Heart left ventricle (tissue), 16 donors: ENCODE results near the gene REV3L. TPM values are rescaled to one million over a fixed set of nuclear protein-coding genes. Genes with fewer than 3 reads are reported as not detected.

Experiments
- ATAC-seq, 4 donors: fragments of 200-7000 bp; cut with Tn5 transposase; one replicate each; pipeline ENCODE4 v1.9.1; 2020 to 2022; ENCODE audit warnings: moderate library complexity in 4 of 4, mild to moderate bottlenecking in 3 of 4, moderate number of reproducible peaks in 1 of 4
- DNase-seq, 5 donors: peaks; one replicate each; pipeline ENCODE4 v3.0.0-alpha.2; 2020
- H3K27ac ChIP-seq, 12 donors: fragments of 200-600 bp; sonication (generic) in 4 of 12; one replicate each; pipeline versions ENCODE4 v1.5.0 to v1.8.0; 2016 to 2022; ENCODE audit warnings: mild to moderate bottlenecking in 2 of 12
- H3K27me3 ChIP-seq, 9 donors: fragments of 200-600 bp; sonication (generic) in 2 of 9; one replicate each; pipeline versions ENCODE4 v1.5.1 to v1.8.0; 2016 to 2022; ENCODE audit warnings: mild to moderate bottlenecking in 3 of 9
- H3K36me3 ChIP-seq, 9 donors: fragments of 200-600 bp; sonication (generic) in 2 of 9; one replicate each; pipeline versions ENCODE4 v1.5.0 to v1.8.0; 2018 to 2022; ENCODE audit warnings: mild to moderate bottlenecking in 2 of 9
- H3K4me1 ChIP-seq, 12 donors: fragments of 200-600 bp; sonication (generic) in 4 of 12; one replicate each; pipeline versions ENCODE4 v1.5.0 to v1.8.0; 2016 to 2022; ENCODE audit warnings: mild to moderate bottlenecking in 3 of 12
- H3K4me3 ChIP-seq, 12 donors: fragments of 200-600 bp; sonication (generic) in 4 of 12; one replicate each; pipeline versions ENCODE4 v1.5.0 to v1.8.0; 2017 to 2022; ENCODE audit warnings: mild to moderate bottlenecking in 9 of 12, moderate library complexity in 4 of 12
- H3K9me3 ChIP-seq, 12 donors: fragments of 200-600 bp; sonication (generic) in 4 of 12; one replicate each; pipeline versions ENCODE4 v1.5.0 to v1.8.0; 2016 to 2022; ENCODE audit warnings: mild to moderate bottlenecking in 1 of 12
- CTCF ChIP-seq, 12 donors: fragments of 200-600 bp; sonication (generic) in 4 of 12; IDR thresholded peaks; one replicate each; pipeline versions ENCODE4 v1.5.0 to v1.8.0; 2018 to 2022; ENCODE audit warnings: antibody characterized with exemption in 12 of 12, mild to moderate bottlenecking in 5 of 12
- POLR2A ChIP-seq, 2 donors: fragments of 450-650 bp; IDR thresholded peaks; one replicate each; pipeline ENCODE4 v1.6.1; 2017; ENCODE audit warnings: antibody characterized with exemption in 2 of 2, mild to moderate bottlenecking in 2 of 2, moderate library complexity in 2 of 2
- WGBS, 4 donors: extraction: QIAGEN DNeasy Blood & Tissue Kit in 2 of 4; methylation state at CpG; one replicate each; pipeline versions ENCODE4 v1.1.5 to v1.1.7; 2013 to 2018; 5-methylcytosine and 5-hydroxymethylcytosine counted together
- intact Hi-C, 10 donors: fragments of 100-400 bp; cut with DNase I; formaldehyde crosslinking; loops; one replicate each; pipeline versions ENCODE4 v1.11.1 to v1.14.2; 2022
- polyA plus RNA-seq, 2 donors: library from polyadenylated mRNA; stranded (reverse); fragments of 200-250 nt; gene quantifications; one replicate each; pipeline ENCODE4 v1.2.3, GENCODE V29; 2013
- total RNA-seq, 9 donors: library from RNA; depleted of rRNA in 2 of 9; stranded (reverse); fragments of >200 nt in 2 of 9; fragmentation: NEBNext Ultra II Directional in 3 of 9; extraction: Animal tissue kit (Norgen Biotek cat#: 25700) in 3 of 9; gene quantifications; one replicate each; pipeline versions ENCODE4 v1.1.0 to v1.2.4, GENCODE V29; 2016 to 2023
- donor health status: ischemic (EF 13 %, LVEDD 7.1; RV severe dilation, severe dysfunction).
- donor health status: healthy with polysubstance abuse.
- donor health status: DM: no; HTN: yes; CAD: no.
- donor health status: DM: no; HTN: no; CAD: no.
- donor health status: ischemic (EF 25% LVEDD 6.9; RV normal size, moderate dysfunction).
- donor health status: ischemic (EF 25% LVEDD 5.7; RV mildly dilated, moderate dysfunction).
- donor health status: healthy.
- donor health status: DM: yes; HTN: yes; CAD: no.
- donor health status: ischemic (EF 35%, LVEDD 5.7; RV mildly dilated, moderate dysfunction).
- donor health status: nonischemic (EF 11% LVEDD 7.7; RV severe dilation, severe dysfunction).
- donor health status: DM: yes; HTN: yes; CAD: no.
- donor health status: PGD.
- donor health status: ischemic (EF 29% LVEDD 5.4; RV normal size, mild dysfunction).
- donor health status: nonischemic (EF 23%, LVEDD 6.1; RV moderate dilation, normal function).

Gene REV3L
- total and polyA plus RNA-seq, 11 donors = 6.1 to 20.0 (median 13.0) TPM

DNA sequence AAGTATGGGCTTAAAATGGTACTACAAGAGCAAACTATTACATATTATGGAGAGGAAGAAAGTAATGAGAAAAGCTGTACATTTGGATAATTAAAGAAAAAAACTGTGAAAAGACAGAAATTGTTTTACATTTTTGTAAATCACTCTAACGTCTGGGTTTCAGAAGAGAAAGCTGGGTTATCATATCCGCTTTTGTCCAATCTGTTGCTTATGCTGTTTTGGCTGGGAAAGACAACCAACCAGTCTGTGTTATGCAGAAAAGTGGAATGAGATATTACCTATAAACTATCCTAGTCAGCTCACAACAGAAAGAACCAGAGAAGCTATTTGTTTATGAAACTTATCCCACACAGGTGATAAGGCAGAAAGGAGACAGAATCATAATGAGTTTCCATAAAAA, 32.4 kb downstream of the REV3L start:
- peaks cover 0 to 7% (median 0%) of the 10 kb centered on the region in 9 donors for H3K36me3 ChIP-seq
- H3K9me3 ChIP-seq = no peaks in the 10 kb centered on the region
- no peak overlapping the region for H3K4me3 ChIP-seq
- 80 to 92% (median 85%) methylated on average over 2 of the region's 2 CpGs for WGBS, 4 donors
- TF ChIP-seq POLR2A (IDR thresholded peaks at IDR 0.05) (no peak), CTCF (IDR thresholded peaks at IDR 0.05) (no peak)
- no peak overlapping the region for H3K27ac ChIP-seq
- no peaks in the 10 kb centered on the region for H3K27me3 ChIP-seq
- H3K4me1 ChIP-seq = peaks cover 0 to 21% (median 6%) of the 10 kb centered on the region in 12 donors
- DNase-seq (no peak), ATAC-seq (no peak)
- intact Hi-C loops = loop anchor here in 1 of 10 donors (10.0 kb wide), 1 partner anchor 86 kb away; no protein-coding TSS in a partner anchor

DNA sequence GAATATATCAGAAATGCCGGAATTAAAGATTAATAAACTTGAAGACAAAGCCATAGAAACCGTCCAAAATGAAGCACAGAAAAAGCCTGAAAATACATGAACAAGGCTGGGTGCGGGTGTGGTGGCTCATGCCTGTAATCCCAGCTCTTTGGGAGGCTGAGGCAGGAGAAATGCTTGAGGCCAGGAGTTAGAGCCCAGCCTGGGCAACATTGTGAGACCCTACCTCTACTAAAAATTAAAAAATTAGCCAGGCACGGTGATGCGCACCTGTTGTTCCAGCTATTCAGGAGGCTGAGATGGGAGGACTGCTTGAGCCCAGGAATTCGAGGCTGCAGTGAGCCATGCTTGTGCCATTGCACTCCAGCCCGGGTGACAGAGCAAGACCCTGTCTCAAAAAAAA, 32.9 kb downstream of the REV3L start:
- TF ChIP-seq CTCF (IDR thresholded peaks at IDR 0.05) (no peak), POLR2A (IDR thresholded peaks at IDR 0.05) (no peak)
- no peak for ATAC-seq
- Histone ChIP-seq H3K4me1 (peaks cover 0 to 24% (median 6%) of the 10 kb centered on the region in 12 donors), H3K27ac (no peak overlapping the region), H3K9me3 (no peaks in the 10 kb centered on the region), H3K36me3 (peaks cover 0 to 3% (median 0%) of the 10 kb centered on the region in 9 donors), H3K4me3 (no peak overlapping the region), H3K27me3 (no peaks in the 10 kb centered on the region)
- 96 to 98% (median 97%) methylated on average over 7 of the region's 7 CpGs for WGBS, 4 donors
- intact Hi-C loops = loop anchor here in 1 of 10 donors (10.0 kb wide), 1 partner anchor 85 kb away; no protein-coding TSS in a partner anchor
- no peak for DNase-seq

- H3K9me3 ChIP-seq = no peaks in the 10 kb centered on the region
- TF ChIP-seq CTCF (IDR thresholded peaks at IDR 0.05) (no peak), POLR2A (IDR thresholded peaks at IDR 0.05) (no peak)
- ATAC-seq = no peak
- 80 to 87% (median 83%) methylated on average over 4 of the region's 4 CpGs for WGBS, 4 donors
- H3K36me3 ChIP-seq = no peaks in the 10 kb centered on the region
- peaks cover 0 to 24% (median 6%) of the 10 kb centered on the region in 12 donors for H3K4me1 ChIP-seq
- no peaks in the 10 kb centered on the region for H3K27me3 ChIP-seq
- DNase-seq = no peak
- H3K4me3 ChIP-seq = no peak overlapping the region
- intact Hi-C loops = no loop called here
- H3K27ac ChIP-seq = no peak overlapping the region
These were observed 33.9 kb downstream of the REV3L start for GRCh38 chr6:111449129-111449528.

DNA sequence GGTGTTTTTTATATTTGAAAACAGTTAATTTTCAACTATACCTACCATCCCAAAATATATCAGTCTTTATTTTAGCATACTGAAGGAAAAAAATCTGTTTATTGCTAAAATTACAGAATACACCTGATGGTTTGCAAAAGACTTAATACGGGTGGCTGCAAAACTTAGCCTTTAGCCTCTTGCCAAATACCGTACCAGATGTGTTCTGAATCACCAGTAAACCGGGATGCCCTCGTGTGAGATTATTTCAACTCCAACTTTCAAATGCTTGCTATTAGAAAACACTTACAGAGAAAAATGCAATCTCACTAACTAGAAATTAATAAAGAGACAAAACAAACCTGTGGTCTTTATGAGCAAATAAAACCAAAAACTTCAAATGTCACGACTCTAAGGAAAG, 36.0 kb downstream of the REV3L start:
- ATAC-seq (no peak), DNase-seq (no peak)
- Histone ChIP-seq H3K4me1 (peaks cover 0 to 24% (median 6%) of the 10 kb centered on the region in 12 donors), H3K27ac (no peak overlapping the region), H3K4me3 (no peak overlapping the region), H3K36me3 (no peaks in the 10 kb centered on the region), H3K27me3 (no peaks in the 10 kb centered on the region), H3K9me3 (no peaks in the 10 kb centered on the region)
- WGBS, 4 donors = 77 to 88% (median 82%) methylated on average over 5 of the region's 5 CpGs
- TF ChIP-seq POLR2A (IDR thresholded peaks at IDR 0.05) = no peak
- no peak for TF ChIP-seq CTCF (IDR thresholded peaks at IDR 0.05)
- intact Hi-C loops = no loop called here
